Measurements from ENCODE around the gene HECTD1. TPM values are rescaled to one million over a fixed set of nuclear protein-coding genes. Genes with fewer than 3 reads are reported as not detected.
"Not testable (repeated sequence)": the region's sequence is repeated elsewhere in the genome, so short reads cannot be mapped to it uniquely, and the experiment has no call there.

Gene HECTD1
- total RNA-seq, 2 experiments from 2014 or later = 90.3 to 126 TPM

DNA sequence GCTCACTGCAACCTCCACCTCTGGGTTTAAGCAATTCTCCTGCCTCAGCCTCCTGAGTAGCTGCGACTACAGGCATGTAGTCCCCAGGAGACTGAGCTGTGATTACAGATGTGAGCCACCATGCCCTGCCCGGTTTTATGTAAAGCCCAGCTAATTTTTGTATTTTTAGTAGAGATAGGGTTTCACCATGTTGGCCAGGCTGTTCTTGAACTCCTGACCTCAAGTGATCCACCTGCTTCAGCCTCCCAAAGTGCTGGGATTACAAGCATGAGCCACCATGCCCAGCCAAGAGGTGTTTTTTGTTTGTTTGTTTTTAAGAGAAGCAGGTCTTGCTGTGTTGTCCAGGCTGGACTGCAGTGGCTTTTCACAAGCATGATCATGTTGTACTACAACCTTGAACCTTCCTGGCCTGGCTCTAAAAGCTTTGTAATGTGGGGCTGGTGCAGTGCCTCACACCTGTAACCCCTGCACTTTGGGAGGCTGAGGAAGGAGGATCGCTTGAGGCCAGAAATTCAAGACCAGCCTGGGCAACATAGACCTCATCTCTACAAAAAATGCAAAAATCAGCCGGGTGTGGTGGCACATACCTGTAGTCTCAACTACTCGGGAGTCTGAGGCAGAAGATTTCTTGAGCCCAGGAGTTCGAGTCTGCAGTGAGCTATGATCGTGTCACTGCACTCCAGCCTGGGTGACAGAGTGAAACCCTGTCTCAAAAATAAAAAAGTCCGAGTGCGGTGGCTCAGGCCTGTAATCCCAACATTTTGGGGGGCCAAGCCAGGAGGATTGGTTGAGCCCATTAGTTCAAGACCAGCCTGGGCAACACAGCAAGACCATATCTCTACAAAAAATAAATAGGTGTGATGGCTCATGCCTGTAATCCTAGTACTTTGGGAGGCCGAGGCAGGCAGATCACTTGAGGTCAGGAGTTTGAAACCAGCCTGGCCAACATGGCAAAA is 113.4 kb downstream of the HECTD1 start:
- BruUV-seq (replicated peaks); CTCF ChIA-PET (ENCODE audit: unreplicated experiment); H3K4me1 ChIP-seq (ENCODE audit: insufficient read depth, low read length, poor library complexity, severe bottlenecking); intact Hi-C loops (cut with micrococcal nuclease; ENCODE audit: unreplicated experiment); DNase-seq (ENCODE audit: low spot score); H4K20me1 ChIP-seq (ENCODE audit: insufficient read depth, low read length); H3K4me2 ChIP-seq (ENCODE audit: low read length); H3K9me3 ChIP-seq (ENCODE audit: low read length); H3K79me2 ChIP-seq (ENCODE audit: insufficient read depth, low read depth, low read length); H2AFZ ChIP-seq (ENCODE audit: low read length); H3K27ac ChIP-seq (ENCODE audit: low read depth, low read length, poor library complexity, severe bottlenecking); H3K4me3 ChIP-seq (ENCODE audit: low read depth, low read length, poor library complexity, severe bottlenecking); H3K9me2 ChIP-seq (ENCODE audit: insufficient read depth, low read length): not testable (repeated sequence)
- POLR2A ChIA-PET = interaction anchor here (0.6 kb wide), 1 partner anchor 347 kb away, joined by 3 read pairs; no protein-coding TSS in a partner anchor
- H3K36me3 ChIP-seq (ENCODE audit: insufficient read depth, low read length) = peaks cover 24% of the 10 kb centered on the region

DNA sequence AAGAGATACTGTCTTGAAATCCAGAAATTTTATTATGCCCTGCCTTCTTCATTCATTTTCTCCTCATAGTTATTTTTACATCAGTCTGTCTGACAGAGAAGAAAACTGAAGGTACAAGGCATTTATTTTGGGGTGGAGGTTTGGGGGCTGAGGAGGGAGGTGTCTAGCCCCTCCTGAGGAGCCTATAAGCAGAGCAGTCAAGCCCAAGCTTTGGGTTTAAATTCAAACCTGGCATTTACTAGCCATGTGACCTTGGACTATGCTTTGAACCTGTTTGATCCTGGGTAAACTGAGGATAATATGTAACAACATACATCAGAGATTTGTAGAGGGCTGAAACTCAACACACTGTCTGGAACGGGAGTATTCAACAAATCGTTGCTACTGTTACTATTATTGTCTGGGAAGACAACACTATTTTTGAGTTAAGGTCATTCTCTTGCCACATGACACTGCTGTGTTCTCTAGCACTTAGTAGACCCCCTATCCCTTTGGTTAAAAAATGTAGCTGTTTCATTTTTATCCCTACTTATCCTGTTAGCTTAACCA is 115.4 kb downstream of the HECTD1 start:
- CTCF ChIA-PET (ENCODE audit: unreplicated experiment) = no interaction called here
- TF ChIP-seq EZH2phosphoT487 (IDR thresholded peaks at IDR 0.05; ENCODE audit: borderline replicate concordance, low read depth, low read length) = no peak
- TF ChIP-seq, protein P1, sequence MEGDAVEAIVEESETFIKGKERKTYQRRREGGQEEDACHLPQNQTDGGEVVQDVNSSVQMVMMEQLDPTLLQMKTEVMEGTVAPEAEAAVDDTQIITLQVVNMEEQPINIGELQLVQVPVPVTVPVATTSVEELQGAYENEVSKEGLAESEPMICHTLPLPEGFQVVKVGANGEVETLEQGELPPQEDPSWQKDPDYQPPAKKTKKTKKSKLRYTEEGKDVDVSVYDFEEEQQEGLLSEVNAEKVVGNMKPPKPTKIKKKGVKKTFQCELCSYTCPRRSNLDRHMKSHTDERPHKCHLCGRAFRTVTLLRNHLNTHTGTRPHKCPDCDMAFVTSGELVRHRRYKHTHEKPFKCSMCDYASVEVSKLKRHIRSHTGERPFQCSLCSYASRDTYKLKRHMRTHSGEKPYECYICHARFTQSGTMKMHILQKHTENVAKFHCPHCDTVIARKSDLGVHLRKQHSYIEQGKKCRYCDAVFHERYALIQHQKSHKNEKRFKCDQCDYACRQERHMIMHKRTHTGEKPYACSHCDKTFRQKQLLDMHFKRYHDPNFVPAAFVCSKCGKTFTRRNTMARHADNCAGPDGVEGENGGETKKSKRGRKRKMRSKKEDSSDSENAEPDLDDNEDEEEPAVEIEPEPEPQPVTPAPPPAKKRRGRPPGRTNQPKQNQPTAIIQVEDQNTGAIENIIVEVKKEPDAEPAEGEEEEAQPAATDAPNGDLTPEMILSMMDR (conservative IDR thresholded peaks at IDR 0.05; ENCODE audit: low read length) = no peak
- H4K20me1 ChIP-seq (ENCODE audit: insufficient read depth, low read length) = no peaks in the 10 kb centered on the region
- H3K4me1 ChIP-seq (ENCODE audit: insufficient read depth, low read length, poor library complexity, severe bottlenecking) = no peaks in the 10 kb centered on the region
- H3K4me3 ChIP-seq (ENCODE audit: low read depth, low read length, poor library complexity, severe bottlenecking) = no peak overlapping the region
- peaks cover 6% of the 10 kb centered on the region; the same call in 1 of the 2 replicates for H3K36me3 ChIP-seq (ENCODE audit: insufficient read depth, low read length)
- no peak overlapping the region for H2AFZ ChIP-seq (ENCODE audit: low read length)
- no peaks in the 10 kb centered on the region for H3K9me2 ChIP-seq (ENCODE audit: insufficient read depth, low read length)
- no TSS peak for BruUV-seq (replicated peaks)
- no peaks in the 10 kb centered on the region for H3K79me2 ChIP-seq (ENCODE audit: insufficient read depth, low read depth, low read length)
- H3K9me3 ChIP-seq (ENCODE audit: low read length) = no peaks in the 10 kb centered on the region
- no peak overlapping the region for H3K4me2 ChIP-seq (ENCODE audit: low read length)
- H3K27ac ChIP-seq (ENCODE audit: low read depth, low read length, poor library complexity, severe bottlenecking) = no peak overlapping the region
- no peak for DNase-seq (ENCODE audit: low spot score)
- POLR2A ChIA-PET = interaction anchor here (0.6 kb wide), 1 partner anchor 135 kb away, joined by 3 read pairs; no protein-coding TSS in a partner anchor
- intact Hi-C loops (cut with micrococcal nuclease; ENCODE audit: unreplicated experiment) = no loop called here

DNA sequence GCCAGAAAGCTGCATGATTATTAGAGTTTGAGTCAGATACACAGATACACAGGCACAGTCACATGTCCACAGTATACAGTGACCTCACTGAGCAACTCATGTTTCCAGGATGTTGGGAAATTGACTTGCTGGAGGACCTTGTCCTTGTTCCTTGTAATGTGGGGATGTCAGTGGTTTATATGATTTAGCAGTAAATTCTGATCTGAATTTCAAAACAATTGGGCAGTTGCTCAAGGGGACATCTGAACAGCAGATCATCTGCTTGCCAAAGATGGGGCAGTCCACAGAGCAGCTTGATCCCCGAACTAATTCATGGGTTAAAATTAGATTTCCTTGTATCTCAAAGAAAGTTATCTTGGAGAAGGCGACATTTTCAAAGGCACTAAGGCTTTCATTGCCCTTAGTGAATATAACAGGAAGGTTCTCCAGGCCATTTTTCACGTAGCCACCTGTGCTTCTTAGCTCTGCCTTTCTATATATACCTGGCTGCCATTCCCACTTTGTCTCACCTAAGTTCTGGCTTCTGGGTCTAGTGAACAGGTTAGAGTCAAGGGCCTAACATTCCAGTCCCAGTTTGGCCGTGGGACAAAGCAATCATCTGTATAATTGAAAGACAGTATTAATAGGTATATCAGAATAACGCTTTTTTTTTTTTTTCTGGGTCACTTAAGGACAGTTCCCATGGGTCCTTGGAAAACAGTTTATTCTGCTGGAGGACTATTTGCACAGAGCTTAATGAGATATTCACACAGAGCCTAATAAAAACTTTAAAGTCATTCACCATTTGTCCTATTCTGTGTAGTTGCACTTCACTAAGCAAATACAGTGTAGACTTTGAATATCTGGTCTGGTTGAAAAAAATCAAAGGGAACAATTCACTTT is 116.5 kb downstream of the HECTD1 start:
- no peak overlapping the region for H3K27ac ChIP-seq (ENCODE audit: low read depth, low read length, poor library complexity, severe bottlenecking)
- no peak for DNase-seq (ENCODE audit: low spot score)
- no peaks in the 10 kb centered on the region for H3K4me1 ChIP-seq (ENCODE audit: insufficient read depth, low read length, poor library complexity, severe bottlenecking)
- ChIA-PET CTCF (ENCODE audit: unreplicated experiment) (no interaction called here), POLR2A (interaction anchor here (0.5 to 1.3 kb wide), 2 partner anchors 15 to 283 kb away, joined by 3 read pairs; no protein-coding TSS in a partner anchor)
- no peak overlapping the region for H3K4me3 ChIP-seq (ENCODE audit: low read depth, low read length, poor library complexity, severe bottlenecking)
- H3K9me2 ChIP-seq (ENCODE audit: insufficient read depth, low read length) = no peaks in the 10 kb centered on the region
- TF ChIP-seq, protein P1 (conservative IDR thresholded peaks at IDR 0.05; ENCODE audit: low read length) = no peak
- TF ChIP-seq EZH2phosphoT487 (IDR thresholded peaks at IDR 0.05; ENCODE audit: borderline replicate concordance, low read depth, low read length) = no peak
- no peak overlapping the region for H3K4me2 ChIP-seq (ENCODE audit: low read length)
- no peaks in the 10 kb centered on the region for H3K9me3 ChIP-seq (ENCODE audit: low read length)
- intact Hi-C loops (cut with micrococcal nuclease; ENCODE audit: unreplicated experiment) = no loop called here
- no peak overlapping the region for H2AFZ ChIP-seq (ENCODE audit: low read length)
- no TSS peak for BruUV-seq (replicated peaks)
- H3K79me2 ChIP-seq (ENCODE audit: insufficient read depth, low read depth, low read length) = no peaks in the 10 kb centered on the region
- no peaks in the 10 kb centered on the region for H3K36me3 ChIP-seq (ENCODE audit: insufficient read depth, low read length)
- no peaks in the 10 kb centered on the region for H4K20me1 ChIP-seq (ENCODE audit: insufficient read depth, low read length)

DNA sequence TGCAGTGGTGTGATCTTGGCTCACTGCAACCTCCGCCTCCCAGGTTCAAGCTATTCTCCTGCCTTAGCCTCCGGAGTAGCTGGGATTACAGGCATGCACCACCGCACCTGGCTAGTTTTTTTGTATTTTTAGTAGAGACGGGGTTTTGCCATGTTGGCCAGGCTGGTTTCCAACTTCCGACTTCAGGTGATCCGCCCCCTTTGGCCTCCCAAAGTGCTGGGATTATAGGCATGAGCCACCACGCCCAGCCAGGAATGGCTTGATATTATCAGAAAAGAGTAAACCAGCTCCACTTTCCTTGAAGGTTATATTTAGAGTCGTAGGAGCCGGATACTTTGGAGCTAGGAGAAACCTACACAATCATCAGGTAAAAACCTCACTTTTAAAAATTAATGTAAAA is 121.1 kb downstream of the HECTD1 start:
- DNase-seq (ENCODE audit: low spot score); H3K9me2 ChIP-seq (ENCODE audit: insufficient read depth, low read length); H3K9me3 ChIP-seq (ENCODE audit: low read length); BruUV-seq (replicated peaks); H3K4me2 ChIP-seq (ENCODE audit: low read length); H3K79me2 ChIP-seq (ENCODE audit: insufficient read depth, low read depth, low read length); H3K36me3 ChIP-seq (ENCODE audit: insufficient read depth, low read length); H2AFZ ChIP-seq (ENCODE audit: low read length); CTCF ChIA-PET (ENCODE audit: unreplicated experiment); H4K20me1 ChIP-seq (ENCODE audit: insufficient read depth, low read length); H3K4me3 ChIP-seq (ENCODE audit: low read depth, low read length, poor library complexity, severe bottlenecking); H3K27ac ChIP-seq (ENCODE audit: low read depth, low read length, poor library complexity, severe bottlenecking): not testable (repeated sequence)
- intact Hi-C loops (cut with micrococcal nuclease; ENCODE audit: unreplicated experiment) = loop anchor here (10.0 kb wide), 1 partner anchor 432 kb away; no protein-coding TSS in a partner anchor
- peaks cover 17% of the 10 kb centered on the region for H3K4me1 ChIP-seq (ENCODE audit: insufficient read depth, low read length, poor library complexity, severe bottlenecking)
- POLR2A ChIA-PET = interaction anchor here (1.2 kb wide), 1 partner anchor 12 kb away, joined by 3 read pairs; no protein-coding TSS in a partner anchor
